A673 (cell line): ENCODE measurements around the gene STAB1. TPM values are rescaled to one million over a fixed set of nuclear protein-coding genes. Genes with fewer than 3 reads are reported as not detected.

ENCODE experiments used
- BruUV-seq: library from RNA; stranded (reverse); fragments of 400-500 nt; replicated peaks from 2 replicates; lab custom pipeline; 2021; lab: Mats Ljungman, UMichigan
- CTCF ChIA-PET: fragments of 300-600 bp; sonication (Branson Sonifier 250); formaldehyde crosslinking; loops from one replicate; lab custom pipeline; 2022; ENCODE audit warnings: antibody characterized with exemption; lab: Charles Lee
- POLR2A ChIA-PET: fragments of 300-600 bp; sonication (Branson Sonifier 250); formaldehyde crosslinking; loops from one replicate; lab custom pipeline; 2022; ENCODE audit warnings: antibody characterized with exemption; ENCODE audit not compliant: low non-redundant PET; lab: Charles Lee
- DNase-seq: peaks from one replicate; pipeline ENCODE4 v3.0.0-alpha.2; 2015; ENCODE audit warnings: low spot score
- H3K27ac ChIP-seq: fragments of 200-600 bp; sonication (generic); 2 replicates; pipeline ENCODE4 v1.5.1; 2016; ENCODE audit warnings: mixed run types, low read depth, mild to moderate bottlenecking, mixed read lengths, antibody characterized with exemption, low read length; ENCODE audit not compliant: poor library complexity, severe bottlenecking
- H3K27me3 ChIP-seq: fragments of 200-600 bp; sonication (generic); replicated peaks from 2 replicates; pipeline ENCODE4 v1.6.1; 2017; ENCODE audit warnings: mixed run types, low read depth, mild to moderate bottlenecking, mixed read lengths, antibody characterized with exemption, low read length; ENCODE audit not compliant: insufficient read depth, poor library complexity
- H3K36me3 ChIP-seq: fragments of 200-600 bp; sonication (generic); 2 replicates; pipeline ENCODE4 v1.6.1; 2016; ENCODE audit warnings: mixed run types, mild to moderate bottlenecking, mixed read lengths, antibody characterized with exemption, low read length; ENCODE audit not compliant: insufficient read depth, poor library complexity, severe bottlenecking
- H3K4me1 ChIP-seq: fragments of 200-600 bp; sonication (generic); 2 replicates; pipeline ENCODE4 v1.6.1; 2017; ENCODE audit warnings: mixed run types, mild to moderate bottlenecking, mixed read lengths, antibody characterized with exemption, low read length; ENCODE audit not compliant: insufficient read depth, poor library complexity, severe bottlenecking
- H3K4me3 ChIP-seq: fragments of 200-600 bp; sonication (generic); 2 replicates; pipeline ENCODE4 v1.5.1; 2016; ENCODE audit warnings: low read depth, mixed run types, mild to moderate bottlenecking, mixed read lengths, low read length; ENCODE audit not compliant: poor library complexity, severe bottlenecking
- H3K9me3 ChIP-seq: fragments of 200-600 bp; sonication (generic); 2 replicates; pipeline ENCODE4 v1.6.1; 2016; ENCODE audit warnings: mixed run types, low read depth, mild to moderate bottlenecking, mixed read lengths, antibody characterized with exemption, low read length; ENCODE audit not compliant: poor library complexity, severe bottlenecking
- EZH2 ChIP-seq: fragments of 200-600 bp; sonication (generic); IDR thresholded peaks from 2 replicates; pipeline ENCODE4 v1.6.1; 2017; ENCODE audit warnings: borderline replicate concordance, low read depth, mild to moderate bottlenecking, mixed read lengths, antibody characterized with exemption, low read length; ENCODE audit not compliant: poor library complexity, severe bottlenecking
- intact Hi-C: fragments of 100-400 bp; cut with micrococcal nuclease; formaldehyde crosslinking; loops from one replicate; pipeline ENCODE4 v1.10.0; 2022; ENCODE audit not compliant: unreplicated experiment
- total RNA-seq: library from RNA; stranded (reverse); gene quantifications from 2 replicates; pipeline ENCODE4 v1.2.3, GENCODE V29; 2021
- TF ChIP-seq, protein P1 (sequence below): fragments of 300-800, 200-600 bp; sonication (generic); conservative IDR thresholded peaks from 2 replicates; pipeline ENCODE4 v1.5.1; 2017; ENCODE audit warnings: low read depth, mild to moderate bottlenecking, antibody characterized with exemption, low read length, moderate library complexity, mixed read lengths

The STAB1 gene
- total RNA-seq, 1 experiment from 2014 or later: 0.41 TPM

- POLR2A ChIA-PET: no interaction called here
- intact Hi-C loops: no loop called here
- Histone ChIP-seq H3K27ac (no peak overlapping the region), H3K9me3 (no peaks in the 10 kb centered on the region), H3K36me3 (no peaks in the 10 kb centered on the region), H3K27me3 (no peaks in the 10 kb centered on the region), H3K4me3 (no peak overlapping the region), H3K4me1 (no peaks in the 10 kb centered on the region)
- CTCF ChIA-PET: no interaction called here
- no peak for TF ChIP-seq EZH2
- TF ChIP-seq, protein P1, sequence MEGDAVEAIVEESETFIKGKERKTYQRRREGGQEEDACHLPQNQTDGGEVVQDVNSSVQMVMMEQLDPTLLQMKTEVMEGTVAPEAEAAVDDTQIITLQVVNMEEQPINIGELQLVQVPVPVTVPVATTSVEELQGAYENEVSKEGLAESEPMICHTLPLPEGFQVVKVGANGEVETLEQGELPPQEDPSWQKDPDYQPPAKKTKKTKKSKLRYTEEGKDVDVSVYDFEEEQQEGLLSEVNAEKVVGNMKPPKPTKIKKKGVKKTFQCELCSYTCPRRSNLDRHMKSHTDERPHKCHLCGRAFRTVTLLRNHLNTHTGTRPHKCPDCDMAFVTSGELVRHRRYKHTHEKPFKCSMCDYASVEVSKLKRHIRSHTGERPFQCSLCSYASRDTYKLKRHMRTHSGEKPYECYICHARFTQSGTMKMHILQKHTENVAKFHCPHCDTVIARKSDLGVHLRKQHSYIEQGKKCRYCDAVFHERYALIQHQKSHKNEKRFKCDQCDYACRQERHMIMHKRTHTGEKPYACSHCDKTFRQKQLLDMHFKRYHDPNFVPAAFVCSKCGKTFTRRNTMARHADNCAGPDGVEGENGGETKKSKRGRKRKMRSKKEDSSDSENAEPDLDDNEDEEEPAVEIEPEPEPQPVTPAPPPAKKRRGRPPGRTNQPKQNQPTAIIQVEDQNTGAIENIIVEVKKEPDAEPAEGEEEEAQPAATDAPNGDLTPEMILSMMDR: no peak
- no peak for DNase-seq
- no TSS peak for BruUV-seq
These were observed 9.8 kb downstream of the STAB1 start for GRCh38 chr3:52504977-52505376.

DNA sequence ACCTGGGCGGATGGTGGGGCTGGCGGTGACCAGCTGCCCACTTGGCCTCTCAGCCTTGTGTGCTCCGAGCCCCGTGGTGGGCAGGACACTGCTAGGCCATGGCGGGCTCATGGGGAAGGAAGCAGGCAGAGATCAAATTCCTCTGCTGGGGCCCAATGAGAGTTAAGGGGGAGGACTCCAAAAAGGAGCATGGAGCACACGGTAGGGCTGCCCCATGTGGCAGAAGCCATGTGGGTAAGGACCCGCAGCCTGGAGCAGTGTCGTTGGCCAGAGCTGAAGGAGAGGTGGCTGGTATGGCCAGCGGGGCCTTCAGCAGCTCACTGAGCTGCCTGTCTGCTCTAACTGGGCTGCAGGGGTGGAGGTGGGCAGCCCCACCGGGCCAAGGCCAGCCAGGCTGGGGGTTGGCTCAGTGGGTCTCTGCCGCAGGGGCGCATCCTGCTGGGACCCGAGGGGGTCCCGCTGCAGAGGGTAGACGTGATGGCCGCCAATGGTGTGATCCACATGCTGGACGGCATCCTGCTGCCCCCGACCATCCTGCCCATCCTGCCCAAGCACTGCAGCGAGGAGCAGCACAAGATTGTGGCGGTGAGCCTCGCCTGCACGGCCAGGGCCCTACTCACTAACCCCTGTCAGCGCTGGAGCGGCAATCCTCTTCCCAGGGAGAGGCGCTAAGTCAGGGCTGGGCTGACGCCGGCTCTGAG is 11.3 kb downstream of the STAB1 start:
- no peaks in the 10 kb centered on the region for H3K27me3 ChIP-seq
- TF ChIP-seq, protein P1: no peak
- TF ChIP-seq EZH2: no peak
- no peak for DNase-seq
- no TSS peak for BruUV-seq
- H3K4me1 ChIP-seq: no peaks in the 10 kb centered on the region
- H3K4me3 ChIP-seq: no peak overlapping the region
- no peaks in the 10 kb centered on the region for H3K36me3 ChIP-seq
- CTCF ChIA-PET: no interaction called here
- intact Hi-C loops: no loop called here
- POLR2A ChIA-PET: no interaction called here
- H3K27ac ChIP-seq: no peak overlapping the region
- H3K9me3 ChIP-seq: no peaks in the 10 kb centered on the region

DNA sequence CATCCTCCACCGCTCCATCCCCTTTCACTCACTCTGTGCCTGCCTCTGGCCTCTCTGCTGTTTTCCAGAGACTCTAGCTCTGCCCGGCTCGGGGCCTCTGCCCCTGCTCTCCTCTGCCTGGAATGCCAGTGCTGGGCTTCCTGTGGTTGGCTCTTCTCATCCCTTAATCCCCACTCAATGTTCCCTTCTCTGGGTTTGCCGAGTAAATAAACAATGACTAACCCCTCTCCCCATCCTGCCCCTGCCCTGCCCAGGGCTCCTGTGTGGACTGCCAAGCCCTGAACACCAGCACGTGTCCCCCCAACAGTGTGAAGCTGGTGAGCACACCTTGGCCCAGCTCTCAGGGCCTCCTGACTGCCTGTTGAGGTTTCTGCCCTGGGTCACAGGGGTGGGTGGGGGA is 12.2 kb downstream of the STAB1 start:
- intact Hi-C loops: no loop called here
- DNase-seq: no peak
- TF ChIP-seq, protein P1: no peak
- no peak for TF ChIP-seq EZH2

More for the DNA sequence above, 12.2 kb downstream of the STAB1 start:
- H3K4me3 ChIP-seq: no peak overlapping the region
- H3K27me3 ChIP-seq: no peaks in the 10 kb centered on the region
- ChIA-PET POLR2A (no interaction called here), CTCF (no interaction called here)
- no TSS peak for BruUV-seq
- no peaks in the 10 kb centered on the region for H3K9me3 ChIP-seq
- no peak overlapping the region for H3K27ac ChIP-seq
- no peaks in the 10 kb centered on the region for H3K36me3 ChIP-seq
- no peaks in the 10 kb centered on the region for H3K4me1 ChIP-seq
